ENCODE measurements around the gene ADCY1.

ADCY1 gene

DNA sequence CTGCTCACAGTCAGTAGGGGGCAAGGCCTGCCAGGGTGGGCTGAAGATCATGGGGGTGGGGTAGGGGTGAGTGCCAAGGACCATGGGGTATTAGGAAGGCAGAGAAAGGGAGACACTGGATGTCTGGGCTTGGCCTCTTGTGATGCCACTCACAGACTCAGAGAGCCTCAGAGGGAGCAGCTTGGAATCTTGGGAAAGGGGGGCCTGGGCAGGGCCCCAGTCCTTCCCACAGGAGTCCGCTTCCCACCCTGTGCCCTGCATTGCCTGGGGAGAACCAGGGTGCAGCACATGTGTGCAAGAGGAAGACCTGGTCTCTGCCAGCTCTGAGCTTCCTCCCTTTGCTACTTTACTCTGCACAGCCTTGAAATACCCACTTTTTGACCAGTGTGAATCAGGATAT, 4.3 kb downstream of the ADCY1 start:
- FAIRE-seq: no peak

GRCh38 chr7:45579391-45579801, 5.2 kb downstream of the ADCY1 start:
- no peak for FAIRE-seq

DNA sequence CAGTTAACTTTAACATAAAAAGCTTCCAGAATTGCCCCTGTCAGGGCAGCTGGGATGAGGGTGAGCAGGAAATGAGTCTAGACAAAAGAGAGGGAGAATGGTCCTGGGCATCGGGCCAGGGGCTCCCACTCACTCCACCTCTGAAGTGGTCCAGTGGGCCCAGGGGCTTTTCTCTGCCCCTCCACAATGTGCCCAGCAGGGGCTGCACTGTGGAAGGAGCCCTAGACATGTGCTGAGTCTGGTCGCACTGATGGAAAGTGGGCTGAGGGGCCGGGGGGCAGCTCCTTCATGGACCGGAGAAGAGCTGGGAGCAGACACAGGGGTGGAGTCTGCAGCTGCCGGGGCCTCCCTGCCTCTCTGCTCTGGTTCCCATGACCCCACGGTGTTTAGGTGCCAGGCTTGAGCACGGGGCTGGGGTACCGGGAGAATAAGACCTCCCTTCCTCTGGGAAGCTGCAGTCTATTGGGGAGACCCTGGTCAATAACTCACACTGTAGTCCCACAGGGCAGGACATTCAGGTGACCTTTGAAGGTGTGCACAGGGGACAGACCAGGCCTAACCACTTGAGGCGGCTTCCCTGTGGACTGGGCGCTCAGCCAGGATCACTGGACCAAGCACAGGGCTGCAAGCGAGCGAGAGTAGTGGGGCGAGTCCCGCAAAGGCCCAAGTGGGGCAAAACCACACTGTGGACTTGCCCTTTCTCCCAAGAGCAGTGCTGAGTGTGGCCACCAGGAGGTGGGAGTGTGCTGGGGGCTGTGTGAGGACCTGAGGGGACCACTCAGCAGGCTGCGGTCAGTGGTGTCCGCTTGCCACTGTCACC, 6.1 kb downstream of the ADCY1 start:
- FAIRE-seq: no peak

GRCh38 chr7:45581271-45581780, 7.2 kb downstream of the ADCY1 start:
- no peak for FAIRE-seq

DNA sequence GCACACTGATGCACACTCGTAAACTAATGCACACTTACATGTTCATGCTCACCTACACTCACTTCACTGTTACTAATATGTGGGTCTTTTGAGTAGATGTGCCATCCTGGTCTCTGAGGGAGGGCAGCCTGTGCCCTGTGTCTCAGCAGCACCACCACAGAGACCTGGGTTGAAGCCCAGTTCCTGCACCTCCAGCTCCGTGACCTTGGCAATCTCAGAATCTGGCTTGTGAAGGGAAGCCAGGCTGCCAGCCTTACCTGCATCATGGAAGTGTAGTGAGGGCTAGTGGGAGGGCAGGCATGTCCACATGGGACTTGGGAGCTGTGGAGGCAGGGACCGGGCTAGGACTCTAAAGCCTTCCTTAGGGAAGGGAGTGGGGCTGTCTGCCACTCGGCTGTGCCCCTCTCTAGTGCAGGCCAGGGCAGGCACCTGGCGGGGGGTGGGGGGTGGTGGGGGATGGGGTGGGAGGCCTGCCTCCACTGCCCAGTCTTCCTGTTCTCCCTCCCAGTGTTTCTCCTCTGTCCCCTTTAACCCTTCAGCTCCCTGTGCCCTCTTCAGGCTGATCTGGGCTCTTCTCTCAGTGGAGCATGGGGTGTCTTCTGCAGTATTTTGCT, 8.1 kb downstream of the ADCY1 start:
- no peak for FAIRE-seq

DNA sequence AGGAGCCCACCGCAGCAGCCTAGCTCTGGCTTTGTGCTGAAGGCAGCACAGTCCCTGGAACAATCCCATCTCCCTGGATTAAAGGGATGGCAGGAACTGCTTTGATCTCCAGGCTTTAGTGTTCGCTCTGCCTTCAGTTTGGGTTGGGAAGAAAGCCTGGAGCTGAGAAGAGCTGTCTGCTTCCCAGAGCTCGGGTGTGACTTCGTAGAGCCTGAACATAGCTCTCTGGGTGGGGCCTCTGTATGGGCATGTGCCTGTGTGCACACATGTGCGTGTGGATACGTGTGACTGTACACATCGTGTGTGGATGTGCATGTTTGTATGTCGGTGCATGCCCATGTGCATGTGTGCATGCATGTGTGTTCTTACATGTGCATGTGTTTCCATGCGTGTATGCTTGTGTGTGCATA, 8.7 kb downstream of the ADCY1 start:
- no peak for FAIRE-seq

GRCh38 chr7:45583296-45583695, 9.1 kb downstream of the ADCY1 start:
- no peak for FAIRE-seq

GRCh38 chr7:45584261-45585210, 10.4 kb downstream of the ADCY1 start:
- no peak for FAIRE-seq

DNA sequence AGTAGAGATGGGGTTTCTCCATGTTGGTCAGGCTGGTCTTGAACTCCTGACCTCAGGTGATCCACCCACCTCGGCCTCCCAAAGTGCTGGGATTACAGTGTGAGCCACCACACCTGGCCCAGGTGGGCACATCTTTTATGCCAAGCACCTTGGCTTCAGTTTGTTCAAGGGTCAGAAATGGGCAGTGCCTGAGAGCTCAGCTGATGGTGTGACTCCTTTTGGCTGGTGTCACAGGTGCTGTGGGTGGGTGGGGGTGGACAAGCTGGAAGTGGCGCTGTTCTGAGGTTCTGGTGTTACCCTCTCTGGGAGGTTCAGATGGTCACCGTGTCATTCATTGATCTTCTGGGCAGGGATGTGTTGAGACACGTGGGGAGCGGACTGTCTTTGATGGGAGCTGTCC, 11.5 kb downstream of the ADCY1 start:
- no peak for FAIRE-seq

DNA sequence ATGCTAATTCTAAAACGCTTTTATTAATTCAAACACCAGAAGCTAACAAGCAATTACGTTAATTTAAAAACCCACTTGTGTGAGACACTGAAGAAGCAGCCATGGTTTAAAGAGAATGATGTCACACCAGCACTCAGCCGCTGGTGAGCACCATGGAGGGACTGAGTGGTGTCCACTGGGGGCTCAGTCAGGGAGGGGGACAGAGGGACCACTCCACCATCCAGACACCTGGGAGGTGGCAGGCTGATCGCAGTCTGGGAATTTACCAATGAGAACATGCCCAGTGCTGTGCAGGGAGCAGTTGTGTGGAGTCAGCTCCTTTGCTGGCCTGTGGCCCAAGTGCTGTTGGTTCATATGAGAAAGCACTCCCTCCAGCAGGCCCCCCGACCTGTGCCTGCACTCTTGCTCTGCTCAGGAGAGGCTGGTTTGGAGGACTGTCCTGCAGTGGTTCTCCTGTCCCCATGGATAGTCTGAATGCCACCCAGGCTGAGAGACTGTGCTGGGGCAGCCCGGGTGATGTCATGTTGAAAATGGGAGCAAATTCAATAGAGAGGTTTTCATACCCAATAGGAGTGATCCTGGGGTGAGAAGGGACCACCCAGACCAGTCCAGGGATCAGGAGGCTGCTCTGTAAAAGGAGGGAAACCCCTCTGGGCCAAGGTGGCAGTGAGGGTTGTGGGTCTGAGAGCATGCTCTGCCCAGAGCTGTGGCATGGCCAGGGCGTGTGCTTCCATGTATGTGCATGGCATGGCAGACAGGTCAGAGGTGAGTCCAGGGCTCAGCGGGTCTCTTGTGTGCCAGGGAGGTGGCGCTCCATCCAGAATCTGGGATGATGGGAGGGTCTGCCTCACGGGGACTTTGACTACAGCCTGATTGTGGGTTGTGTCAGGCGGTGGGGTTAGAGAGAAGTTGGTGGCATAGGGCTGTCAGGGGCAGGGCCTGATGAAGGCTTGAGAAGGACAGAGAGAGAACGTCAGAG, 12.7 kb downstream of the ADCY1 start:
- no peak for FAIRE-seq

DNA sequence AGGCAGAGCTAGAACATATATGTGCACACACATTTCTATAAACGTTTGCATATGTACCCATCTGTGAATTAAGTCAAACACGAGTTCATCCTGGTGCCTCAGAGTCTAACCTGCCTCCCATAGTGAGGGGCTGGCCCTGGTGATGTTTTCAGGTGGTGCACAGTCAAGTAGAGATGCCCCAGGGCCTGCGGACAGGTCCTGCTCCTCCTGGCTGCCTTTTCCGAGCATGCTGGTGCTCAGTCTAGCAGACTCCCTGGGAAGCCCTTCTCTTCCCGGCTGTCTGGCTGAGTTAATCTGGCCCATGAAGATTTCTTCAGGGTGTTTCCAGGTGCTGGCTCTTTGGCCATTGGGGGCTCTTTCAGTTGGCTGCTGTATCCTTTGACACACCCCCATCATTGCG, 14.3 kb downstream of the ADCY1 start:
- no peak for FAIRE-seq

- no peak for FAIRE-seq
Observed at GRCh38 chr7:45589061-45589460, 14.9 kb downstream of the ADCY1 start.

DNA sequence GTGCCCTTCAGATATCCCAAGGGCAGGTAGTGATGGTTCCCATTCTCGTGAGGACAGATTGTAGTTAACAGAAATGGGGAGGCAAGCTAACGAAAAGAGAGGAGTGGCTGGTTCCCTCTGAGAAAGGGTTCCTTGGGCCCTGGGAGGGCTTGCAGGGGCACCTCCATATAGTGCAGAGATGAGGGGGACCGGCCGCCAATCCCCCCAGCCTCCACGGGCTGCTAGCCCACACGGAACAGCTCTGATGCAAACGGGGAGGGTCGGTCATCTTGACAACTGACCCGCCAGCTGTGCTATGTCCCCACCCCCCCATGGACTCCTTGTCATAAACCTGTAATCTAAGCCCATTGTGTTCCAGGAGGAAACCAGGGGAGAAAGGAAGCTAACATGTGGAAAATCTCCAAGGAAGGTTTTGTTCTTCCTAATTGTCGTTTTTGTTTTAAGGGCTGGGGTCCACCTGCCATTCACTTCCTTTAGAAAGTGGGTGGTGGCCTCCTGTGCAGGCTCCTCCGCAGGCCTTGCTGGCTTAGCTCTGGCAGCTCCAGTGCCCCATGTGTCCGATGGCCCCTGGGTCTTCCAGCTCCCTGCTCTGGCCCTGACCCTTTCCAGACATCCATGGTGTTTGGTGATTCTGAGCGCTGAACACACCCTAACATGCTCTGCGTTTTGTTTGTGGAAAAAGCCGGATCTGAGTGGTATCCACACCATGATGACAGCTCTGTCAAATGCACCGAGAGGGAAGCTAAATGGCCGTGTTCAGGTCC, 15.9 kb downstream of the ADCY1 start:
- no peak for FAIRE-seq

- no peak for FAIRE-seq
Observed at GRCh38 chr7:45590679-45591057, 16.5 kb downstream of the ADCY1 start.

DNA sequence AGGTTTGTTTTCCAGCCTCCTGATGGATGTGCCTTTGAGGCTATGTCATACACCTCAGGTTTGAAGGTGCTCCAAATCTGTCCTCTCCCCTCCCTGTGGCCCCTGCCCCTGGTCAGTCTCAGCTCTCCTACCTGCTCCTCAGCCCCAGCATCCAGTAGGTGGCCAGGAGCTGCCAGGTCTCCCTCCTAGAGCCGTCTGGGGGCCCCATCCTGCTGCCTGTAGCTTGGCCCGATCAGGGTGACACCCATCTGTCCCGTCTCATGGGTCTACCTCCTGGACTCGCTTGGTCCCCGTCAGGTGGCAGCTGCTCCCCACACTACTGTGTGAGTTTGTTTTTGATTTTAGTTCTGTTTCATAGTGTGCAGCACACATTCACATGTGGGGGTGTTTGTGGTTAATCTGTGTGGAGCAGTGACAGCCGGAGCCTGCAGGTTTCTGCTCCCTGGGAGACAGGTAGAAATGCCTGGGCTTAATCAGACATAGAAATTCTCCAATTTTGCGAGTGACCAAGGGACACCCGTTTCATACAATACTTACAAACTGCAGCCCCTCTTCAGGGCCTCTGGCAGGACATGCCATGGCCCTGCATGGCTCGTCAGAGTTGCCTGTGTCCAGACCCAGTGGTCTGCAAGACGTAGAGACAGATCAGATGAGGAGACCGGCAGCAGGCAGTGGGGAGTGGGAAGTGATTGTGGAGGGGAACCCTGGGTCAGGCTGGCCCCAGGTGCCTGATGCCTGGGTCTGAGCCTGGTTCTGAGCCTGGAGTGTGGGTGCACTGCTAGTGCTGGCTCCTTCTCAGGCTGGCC, 17.1 kb downstream of the ADCY1 start:
- FAIRE-seq: no peak

DNA sequence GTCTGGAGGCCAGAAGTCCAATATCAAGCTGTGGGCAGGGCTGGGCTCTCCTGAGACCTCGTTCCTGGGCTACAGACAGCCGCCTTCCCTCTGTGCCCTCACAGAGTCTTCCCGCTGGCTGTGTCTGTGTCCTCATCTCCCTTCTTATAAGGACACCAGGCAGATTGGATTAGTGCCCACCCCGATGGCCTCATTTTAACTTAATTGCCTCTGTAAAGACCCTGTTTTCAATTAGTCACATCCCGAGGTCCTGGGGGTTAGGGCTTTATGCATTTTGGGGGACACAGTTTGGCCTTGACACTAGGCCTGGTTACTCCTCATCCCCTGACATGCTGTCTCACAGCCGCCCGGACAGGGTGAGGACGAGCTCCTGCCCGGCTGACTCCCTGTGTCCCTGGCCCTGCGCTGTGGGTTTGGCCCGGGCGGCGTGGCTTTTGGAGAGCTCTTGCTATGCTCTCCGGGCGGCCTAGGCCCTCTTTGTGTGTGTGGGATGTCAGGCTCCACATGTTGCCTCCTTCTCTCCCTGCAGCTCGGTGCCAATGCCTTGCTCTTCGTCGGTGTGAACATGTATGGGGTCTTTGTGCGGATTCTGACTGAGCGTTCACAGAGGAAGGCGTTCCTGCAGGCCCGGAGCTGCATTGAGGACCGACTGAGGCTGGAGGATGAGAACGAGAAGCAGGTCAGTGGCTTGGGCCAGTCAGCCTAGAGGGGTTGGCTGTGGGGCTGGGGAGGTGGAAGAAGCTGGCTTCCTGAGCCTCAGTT, 18.2 kb downstream of the ADCY1 start:
- no peak for FAIRE-seq

DNA sequence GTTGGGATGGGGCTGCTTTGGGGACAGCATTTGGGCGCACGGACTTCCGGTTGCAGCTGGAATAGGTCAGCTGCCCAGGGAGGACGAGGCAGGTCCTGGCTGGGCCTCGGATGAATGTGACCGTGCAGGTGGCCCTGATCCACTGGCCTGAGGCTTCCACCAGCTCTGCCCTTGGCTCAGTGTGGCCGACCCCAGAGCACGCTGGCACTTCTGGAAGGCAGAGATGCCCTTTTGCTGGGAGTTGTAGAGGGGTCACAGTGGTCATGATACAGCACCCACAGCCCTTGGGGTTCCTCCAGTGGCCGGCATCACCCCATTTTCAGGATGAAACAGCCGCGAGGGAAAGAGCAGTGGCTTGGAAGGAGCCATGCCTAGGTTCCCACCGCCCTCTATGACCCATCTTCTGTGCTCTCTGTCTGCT, 19.0 kb downstream of the ADCY1 start:
- FAIRE-seq: no peak

GRCh38 chr7:45593877-45594276, 19.7 kb downstream of the ADCY1 start:
- no peak for FAIRE-seq

GRCh38 chr7:45594745-45595535, 20.8 kb downstream of the ADCY1 start:
- no peak for FAIRE-seq
